C4-2B (cell line): ENCODE data around the gene SPG11.

ENCODE experiments used
- CTCF ChIP-seq: fragments of 450-650 bp; conservative IDR thresholded peaks from 2 replicates; pipeline ENCODE4 v1.5.1; 2017; ENCODE audit warnings: mild to moderate bottlenecking
- ZFX ChIP-seq: fragments of 450-650 bp; IDR thresholded peaks from 2 replicates; pipeline ENCODE4 v1.6.1; 2017

GRCh38 chr15:44535523-44536301 is 127.8 kb downstream of the SPG11 start:
- TF ChIP-seq CTCF, result no peak
- TF ChIP-seq ZFX, result no peak
